Spinal cord (tissue), 10 donors: Measurements from ENCODE around the gene CLN6. TPM values are rescaled to one million over a fixed set of nuclear protein-coding genes. Genes with fewer than 3 reads are reported as not detected.
"Not testable (repeated sequence)": the region's sequence is repeated elsewhere in the genome, so short reads cannot be mapped to it uniquely, and the experiment has no call there.

ENCODE experiments used
- DNase-seq, 6 donors: peaks; one replicate each; pipeline versions ENCODE4 v3.0.0 to v3.0.0-alpha.2; 2013 to 2015; ENCODE audit warnings: low spot score in 6 of 6, low read depth in 4 of 6
- H3K27ac ChIP-seq: one replicate; pipeline ENCODE4 v1.5.1; 2013; ENCODE audit warnings: low read depth, low read length, control low read depth
- H3K27me3 ChIP-seq: one replicate; pipeline ENCODE4 v1.6.1; 2013; ENCODE audit warnings: low read length; ENCODE audit not compliant: control insufficient read depth, insufficient read depth
- H3K36me3 ChIP-seq: one replicate; pipeline ENCODE4 v1.6.1; 2013; ENCODE audit warnings: low read length; ENCODE audit not compliant: control insufficient read depth, insufficient read depth
- H3K4me1 ChIP-seq: one replicate; pipeline ENCODE4 v1.6.1; 2013; ENCODE audit warnings: low read length; ENCODE audit not compliant: control insufficient read depth, insufficient read depth
- H3K4me3 ChIP-seq: one replicate; pipeline ENCODE4 v1.5.1; 2013; ENCODE audit warnings: low read depth, low read length, control low read depth
- H3K9me3 ChIP-seq: one replicate; pipeline ENCODE4 v1.6.1; 2013; ENCODE audit warnings: low read length; ENCODE audit not compliant: control insufficient read depth, insufficient read depth
- WGBS: methylation state at CpG from one replicate; pipeline ENCODE4 v1.1.5; 2013; ENCODE audit warnings: missing lambda C conversion rate; ENCODE audit not compliant: insufficient coverage; 5-methylcytosine and 5-hydroxymethylcytosine counted together
- polyA plus RNA-seq, 2 donors: library from polyadenylated mRNA; unstranded; fragments of 120-200 nt; gene quantifications; one replicate each; pipeline ENCODE4 v1.2.1, GENCODE V29; 2013; ENCODE audit not compliant: insufficient read length in 2 of 2
- total RNA-seq, 2 donors: library from RNA; depleted of rRNA in 1 of 2; stranded (reverse); fragments of 120-200 nt in 1 of 2; fragments of >200 nt in 1 of 2; gene quantifications; one replicate each; pipeline versions ENCODE4 v1.2.3 to v1.2.4, GENCODE V29; 2013 to 2014
- donor health status: healthy.

CLN6 gene
- total and polyA plus RNA-seq, 4 donors, result 7.7 to 25.3 (median 13.7) TPM

DNA sequence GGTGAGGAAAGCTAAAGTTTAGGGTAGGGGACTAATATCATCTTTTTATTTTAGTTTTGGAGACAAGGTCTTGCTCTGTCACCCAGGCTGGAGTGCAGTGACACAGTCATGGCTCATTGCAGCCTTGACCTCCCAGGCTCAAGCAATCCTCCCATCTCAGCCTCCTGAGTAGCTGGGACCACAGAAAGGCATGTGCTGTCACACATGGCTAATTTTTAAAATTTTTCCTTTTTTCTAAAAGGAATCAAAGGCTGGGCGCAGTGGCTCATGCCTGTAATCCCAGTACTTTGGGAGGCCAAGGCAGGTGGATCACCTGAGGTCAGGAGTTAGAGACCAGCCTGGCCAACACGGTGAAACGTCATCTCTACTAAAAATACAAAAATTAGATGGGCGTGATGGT is 4.1 kb downstream of the CLN6 start:
- H3K36me3 ChIP-seq, H3K27me3 ChIP-seq, DNase-seq, H3K9me3 ChIP-seq, H3K27ac ChIP-seq, H3K4me3 ChIP-seq: not testable (repeated sequence)
- peaks cover 22% of the 10 kb centered on the region for H3K4me1 ChIP-seq
- 100% methylated on average over 1 of the region's 4 CpGs for WGBS

DNA sequence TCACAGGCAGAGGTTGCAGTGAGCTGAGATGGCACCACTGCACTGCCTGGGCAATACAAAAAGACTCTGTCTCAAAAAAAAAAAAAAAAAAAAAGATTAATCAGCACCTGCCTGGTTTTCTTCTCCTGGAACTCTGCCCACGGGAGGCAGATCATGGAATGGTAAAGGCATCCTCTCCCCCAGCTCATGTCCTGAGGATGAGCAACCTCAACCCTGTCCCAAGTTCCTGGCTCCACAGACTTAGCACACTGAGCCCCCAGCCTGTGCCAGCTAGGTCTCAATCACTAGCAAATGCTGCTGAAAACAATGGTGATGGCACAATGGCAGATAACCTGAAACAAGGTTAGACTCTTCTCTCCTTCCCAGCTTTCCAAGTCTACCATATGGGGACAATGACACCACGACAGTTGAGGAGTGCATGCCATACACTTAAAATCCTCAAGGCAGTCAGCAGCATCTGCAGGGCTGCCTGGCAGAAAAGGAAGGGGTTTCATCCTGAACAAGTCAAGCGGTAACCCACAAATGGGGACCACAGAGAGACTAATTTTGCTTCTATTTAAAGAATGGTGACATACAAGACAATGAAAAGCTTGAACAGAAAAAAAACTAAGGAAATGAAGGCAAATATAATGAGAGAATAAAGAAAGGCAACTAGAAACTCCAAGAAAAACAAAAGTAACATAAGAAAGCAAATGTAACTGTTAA is 4.8 kb downstream of the CLN6 start:
- no peaks in the 10 kb centered on the region for H3K9me3 ChIP-seq
- peaks cover 2% of the 10 kb centered on the region for H3K36me3 ChIP-seq
- peaks cover 15% of the 10 kb centered on the region for H3K4me1 ChIP-seq
- no peak for DNase-seq
- H3K27ac ChIP-seq, result no peak overlapping the region
- no peaks in the 10 kb centered on the region for H3K27me3 ChIP-seq
- H3K4me3 ChIP-seq, result no peak overlapping the region
- WGBS, result 50% methylated on average over 1 of the region's 3 CpGs

DNA sequence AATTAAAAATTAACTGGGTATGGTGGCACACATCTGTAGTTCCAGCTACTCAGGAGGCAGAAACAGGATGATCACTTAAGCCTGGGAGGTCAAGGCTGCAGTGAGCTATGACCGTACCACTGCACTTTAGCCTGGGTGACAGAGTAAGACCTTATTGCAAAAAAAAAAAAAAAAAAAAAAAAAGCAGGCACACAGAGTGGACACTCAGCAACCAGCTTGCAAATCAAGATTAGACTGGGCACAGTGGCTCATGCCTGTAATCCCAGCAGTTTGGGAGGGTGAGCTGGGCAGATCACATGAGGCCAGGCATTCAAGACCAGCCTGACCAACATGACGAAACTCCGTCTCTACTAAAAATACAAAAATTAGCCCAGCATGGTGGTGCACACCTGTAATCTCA is 5.4 kb downstream of the CLN6 start:
- H3K4me1 ChIP-seq, result peaks cover 15% of the 10 kb centered on the region
- 100% methylated on average over 1 of the region's 3 CpGs for WGBS
- H3K27ac ChIP-seq, result no peak overlapping the region
- no peak for DNase-seq
- H3K4me3 ChIP-seq, result no peak overlapping the region
- no peaks in the 10 kb centered on the region for H3K9me3 ChIP-seq
- H3K27me3 ChIP-seq, result no peaks in the 10 kb centered on the region
- peaks cover 2% of the 10 kb centered on the region for H3K36me3 ChIP-seq

DNA sequence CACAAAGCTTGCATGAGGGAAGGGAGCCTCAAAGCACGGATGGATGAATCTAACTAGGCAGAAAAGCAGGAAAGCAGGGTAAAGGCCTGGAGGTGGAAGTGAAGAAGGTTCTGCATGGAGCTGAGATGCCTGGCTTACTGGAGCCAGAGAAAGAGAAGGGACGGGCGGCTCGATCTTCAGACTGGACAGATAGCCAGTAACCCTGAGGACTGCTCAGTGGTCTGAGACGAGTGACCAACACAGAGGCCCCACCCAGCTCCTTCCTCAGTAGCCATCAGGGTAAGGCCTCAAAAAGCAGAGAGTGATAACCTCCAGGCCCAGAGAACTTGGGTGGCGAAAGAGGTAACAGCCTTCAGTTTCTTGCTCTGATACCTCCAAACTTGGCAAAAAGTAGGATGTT is 6.4 kb downstream of the CLN6 start:
- 100% methylated on average over 5 of the region's 6 CpGs for WGBS
- peaks cover 5% of the 10 kb centered on the region for H3K36me3 ChIP-seq
- no peaks in the 10 kb centered on the region for H3K9me3 ChIP-seq
- no peaks in the 10 kb centered on the region for H3K27me3 ChIP-seq
- H3K4me3 ChIP-seq, result no peak overlapping the region
- no peak overlapping the region for H3K27ac ChIP-seq
- peaks cover 6% of the 10 kb centered on the region for H3K4me1 ChIP-seq
- no peak for DNase-seq

DNA sequence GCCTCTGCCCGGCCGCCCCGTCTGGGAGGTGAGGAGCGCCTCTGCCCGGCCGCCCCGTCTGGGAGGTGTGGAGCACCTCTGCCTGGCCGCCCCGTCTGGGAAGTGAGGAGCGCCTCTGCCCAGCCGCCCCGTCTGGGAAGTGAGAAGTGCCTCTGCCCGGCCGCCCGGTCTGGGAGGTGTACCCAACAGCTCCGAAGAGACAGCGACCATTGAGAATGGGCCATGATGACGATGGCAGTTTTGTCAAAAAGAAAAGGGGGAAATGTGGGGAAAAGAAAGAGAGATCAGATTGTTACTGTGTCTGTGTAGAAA is 7.1 kb downstream of the CLN6 start:
- H3K4me1 ChIP-seq, H3K36me3 ChIP-seq, H3K27me3 ChIP-seq, DNase-seq, H3K9me3 ChIP-seq, H3K4me3 ChIP-seq, H3K27ac ChIP-seq: not testable (repeated sequence)
- WGBS, result 100% methylated on average over 14 of the region's 18 CpGs

DNA sequence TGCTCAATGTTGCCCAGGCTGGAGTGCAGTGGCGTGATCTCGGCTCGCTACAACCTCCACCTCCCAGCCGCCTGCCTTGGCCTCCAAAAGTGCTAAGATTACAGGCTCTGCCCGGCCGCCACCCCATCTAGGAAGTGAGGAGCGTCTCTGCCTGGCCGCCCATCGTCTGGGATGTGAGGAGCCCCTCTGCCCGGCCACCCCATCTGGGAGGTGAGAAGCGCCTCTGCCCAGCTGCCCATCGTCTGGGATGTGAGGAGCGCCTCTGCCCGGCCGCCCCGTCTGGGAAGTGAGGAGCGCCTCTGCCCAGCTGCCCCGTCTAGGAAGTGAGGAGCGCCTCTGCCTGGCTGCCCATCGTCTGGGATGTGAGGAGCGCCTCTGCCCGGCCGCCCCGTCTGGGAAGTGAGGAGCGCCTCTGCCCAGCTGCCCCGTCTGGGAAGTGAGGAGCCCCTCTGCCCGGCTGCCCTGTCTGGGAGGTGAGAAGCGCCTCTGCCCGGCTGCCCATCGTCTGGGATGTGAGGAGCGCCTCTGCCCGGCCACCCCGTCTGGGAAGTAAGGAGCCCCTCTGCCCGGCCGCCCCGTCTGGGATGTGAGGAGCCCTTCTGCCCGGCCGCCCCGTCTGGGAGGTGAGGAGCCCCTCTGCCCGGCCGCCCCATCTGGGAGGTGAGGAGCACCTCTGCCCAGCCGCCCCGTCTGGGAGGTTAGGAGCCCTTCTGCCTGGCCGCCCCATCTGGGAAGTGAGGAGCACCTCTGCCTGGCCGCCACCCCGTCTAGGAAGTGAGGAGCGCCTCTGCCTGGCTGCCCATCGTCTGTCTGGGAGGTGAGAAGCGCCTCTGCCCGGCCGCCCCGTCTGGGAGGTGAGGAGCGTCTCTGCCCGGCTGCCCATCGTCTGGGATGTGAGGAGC is 7.7 kb downstream of the CLN6 start:
- H3K4me1 ChIP-seq, DNase-seq, H3K27ac ChIP-seq, H3K27me3 ChIP-seq, H3K4me3 ChIP-seq, H3K36me3 ChIP-seq, H3K9me3 ChIP-seq: not testable (repeated sequence)
- WGBS, result 97% methylated on average over 43 of the region's 55 CpGs

DNA sequence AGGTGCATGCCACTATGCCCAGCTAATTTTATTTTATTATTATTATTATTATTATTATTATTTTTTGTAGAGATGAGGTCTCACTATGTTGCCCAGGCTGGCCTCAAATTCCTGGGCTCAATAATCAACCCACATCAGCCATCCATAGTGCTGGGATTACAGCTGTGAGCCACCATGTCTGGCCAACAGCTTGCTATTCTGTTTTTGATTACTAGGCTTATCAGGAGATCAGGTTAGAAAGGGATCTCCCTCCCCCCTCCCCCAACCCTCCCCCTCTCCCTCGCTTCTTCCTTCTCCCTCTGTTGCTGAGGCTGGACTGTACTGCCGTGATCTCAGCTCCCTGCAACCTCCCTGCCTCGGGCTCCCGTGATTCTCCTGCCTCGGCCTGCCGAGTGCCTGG is 8.6 kb downstream of the CLN6 start:
- Histone ChIP-seq H3K36me3 (peaks cover 5% of the 10 kb centered on the region), H3K9me3 (no peaks in the 10 kb centered on the region), H3K4me1 (no peaks in the 10 kb centered on the region), H3K27me3 (no peaks in the 10 kb centered on the region), H3K4me3 (no peak overlapping the region), H3K27ac (no peak overlapping the region)
- no peak for DNase-seq
- WGBS, result 97% methylated on average over 5 of the region's 6 CpGs

DNA sequence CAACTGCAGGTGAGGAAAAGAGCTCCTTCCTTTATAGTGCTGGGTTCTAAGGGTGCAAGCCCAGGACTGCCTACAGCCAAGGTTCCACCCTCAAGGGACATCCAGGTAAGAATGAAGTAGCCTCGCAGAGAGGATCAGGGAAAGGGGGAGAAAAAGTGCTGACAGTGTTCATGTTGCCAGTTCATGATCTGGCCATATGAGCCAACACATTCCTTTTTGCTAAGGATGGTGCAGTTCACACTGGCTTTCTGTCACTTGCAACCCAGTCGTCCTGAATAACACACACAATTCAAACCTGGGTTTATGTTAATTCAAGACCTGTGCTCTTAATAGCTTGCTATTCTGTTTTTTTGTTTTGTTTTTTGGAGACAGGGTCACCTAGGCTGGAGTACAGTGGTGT is 9.0 kb downstream of the CLN6 start:
- no peak for DNase-seq
- no peaks in the 10 kb centered on the region for H3K27me3 ChIP-seq
- peaks cover 5% of the 10 kb centered on the region for H3K36me3 ChIP-seq
- no peaks in the 10 kb centered on the region for H3K4me1 ChIP-seq
- H3K9me3 ChIP-seq, result no peaks in the 10 kb centered on the region
- no peak overlapping the region for H3K4me3 ChIP-seq
- 100% methylated on average over 1 of the region's 2 CpGs for WGBS
- H3K27ac ChIP-seq, result no peak overlapping the region

DNA sequence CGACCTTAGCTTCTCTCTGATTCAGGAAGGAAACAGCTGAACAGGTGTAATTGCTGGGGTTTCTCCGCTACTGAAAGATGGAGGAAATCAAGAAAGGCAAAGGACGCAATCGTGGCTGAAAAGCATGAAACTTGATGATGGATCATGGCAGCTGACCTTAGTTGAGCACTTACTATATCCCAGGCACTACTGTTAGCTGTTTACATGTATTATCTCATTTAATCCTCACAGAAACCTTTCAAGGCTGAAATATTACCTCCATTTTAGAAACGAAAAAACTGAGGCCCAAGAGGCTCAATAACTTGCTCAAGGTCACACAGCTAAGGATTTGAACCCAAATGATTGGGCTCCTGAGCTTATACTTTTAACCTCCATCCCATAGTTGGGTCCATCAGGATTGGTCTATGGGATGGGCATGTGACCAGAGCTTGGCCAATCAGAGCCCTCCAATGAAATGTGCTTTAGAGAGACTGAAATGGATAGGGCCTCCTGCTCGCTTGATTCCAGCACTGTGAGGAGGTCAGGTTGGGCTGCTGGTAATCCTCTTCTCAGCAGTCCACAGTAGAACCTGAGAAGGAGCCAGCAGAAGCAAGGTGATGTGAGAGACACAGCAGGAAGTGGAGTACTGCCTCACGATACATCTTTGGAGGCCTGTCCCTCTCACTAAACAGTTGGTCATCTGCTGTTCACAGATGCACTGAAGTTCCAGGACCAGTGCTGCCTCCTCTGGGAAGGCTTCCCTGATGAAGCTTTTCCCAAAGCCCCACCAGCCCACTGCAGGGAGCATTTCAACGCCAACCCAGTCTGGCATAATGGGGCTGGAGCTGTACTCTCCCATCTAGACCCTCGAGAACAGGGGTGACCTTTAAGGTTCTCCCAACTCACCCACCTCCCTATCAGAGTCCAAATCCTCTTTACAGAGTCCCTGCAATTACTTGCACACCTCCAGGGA is 10.4 kb downstream of the CLN6 start:
- Histone ChIP-seq H3K4me1 (no peaks in the 10 kb centered on the region), H3K9me3 (no peaks in the 10 kb centered on the region), H3K27me3 (no peaks in the 10 kb centered on the region), H3K4me3 (no peak overlapping the region), H3K27ac (no peak overlapping the region), H3K36me3 (peaks cover 6% of the 10 kb centered on the region)
- no peak for DNase-seq
- WGBS, result 97% methylated on average over 9 of the region's 9 CpGs
